ENCODE measurements around the gene MAST2.
"Not testable (repeated sequence)": the region's sequence is repeated elsewhere in the genome, so short reads cannot be mapped to it uniquely, and the experiment has no call there.

MAST2 gene

DNA sequence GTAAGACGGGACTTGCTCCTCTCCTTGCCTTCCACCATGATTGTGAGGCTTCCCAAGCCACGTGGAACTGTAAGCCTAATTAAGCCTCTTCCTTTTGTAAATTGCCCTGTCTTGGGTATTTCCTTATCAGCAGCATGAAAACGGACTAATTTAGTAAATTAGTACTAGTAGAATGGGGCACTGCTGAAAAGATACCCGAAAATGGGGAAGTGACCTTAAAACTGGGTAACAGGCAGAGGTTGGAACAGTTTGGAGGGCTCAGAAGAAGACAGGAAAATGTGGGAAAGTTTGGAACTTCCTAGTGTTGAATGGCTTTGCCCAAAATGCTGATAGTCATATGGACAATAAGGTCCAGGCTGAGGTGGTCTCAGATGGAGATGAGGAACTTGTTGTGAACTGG, 253.8 kb downstream of the MAST2 start:
- not testable (repeated sequence) for DNase-seq (ENCODE audit: low read depth in 1 of 2, low spot score in 1 of 2)

DNA sequence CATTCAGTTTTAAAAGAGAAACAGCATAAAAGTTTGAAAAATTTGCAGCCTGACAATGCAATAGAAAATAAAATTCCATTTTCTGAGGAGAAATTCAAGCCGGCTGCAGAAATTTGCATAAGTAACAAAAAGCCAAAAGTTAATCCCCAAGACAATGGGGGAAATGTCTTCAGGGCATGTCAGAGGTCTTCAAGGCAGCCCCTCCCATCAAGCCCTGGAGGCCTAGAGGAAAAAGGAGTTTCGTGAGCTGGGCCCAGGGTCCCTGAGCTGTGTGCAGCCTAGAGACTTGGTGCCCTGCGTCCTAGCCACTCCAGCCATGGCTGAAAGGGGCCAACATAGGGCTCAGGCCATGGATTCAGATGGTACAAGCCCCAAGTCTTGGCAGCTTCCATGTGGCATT, 254.4 kb downstream of the MAST2 start:
- DNase-seq (ENCODE audit: low read depth in 1 of 2, low spot score in 1 of 2), result no peak

DNA sequence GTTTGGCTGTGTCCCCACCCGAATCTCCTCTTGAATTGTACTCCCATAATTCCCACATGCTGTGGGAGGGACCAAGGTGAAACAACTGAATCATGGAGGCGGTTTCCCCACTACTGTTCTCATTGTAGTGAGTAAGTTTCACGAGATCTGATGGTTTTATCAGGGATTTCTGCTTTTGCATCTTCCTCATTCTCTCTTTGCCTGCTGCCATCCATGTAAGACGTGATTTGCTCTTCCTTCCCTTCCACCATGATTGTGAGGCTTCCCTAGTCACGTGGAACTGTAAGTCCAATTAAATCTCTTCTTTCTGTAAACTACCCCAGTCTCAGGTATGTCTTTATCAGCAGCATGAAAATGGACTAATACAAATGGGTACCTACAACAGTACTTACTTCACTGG, 255.5 kb downstream of the MAST2 start:
- no peak for DNase-seq (ENCODE audit: low read depth in 1 of 2, low spot score in 1 of 2)

DNA sequence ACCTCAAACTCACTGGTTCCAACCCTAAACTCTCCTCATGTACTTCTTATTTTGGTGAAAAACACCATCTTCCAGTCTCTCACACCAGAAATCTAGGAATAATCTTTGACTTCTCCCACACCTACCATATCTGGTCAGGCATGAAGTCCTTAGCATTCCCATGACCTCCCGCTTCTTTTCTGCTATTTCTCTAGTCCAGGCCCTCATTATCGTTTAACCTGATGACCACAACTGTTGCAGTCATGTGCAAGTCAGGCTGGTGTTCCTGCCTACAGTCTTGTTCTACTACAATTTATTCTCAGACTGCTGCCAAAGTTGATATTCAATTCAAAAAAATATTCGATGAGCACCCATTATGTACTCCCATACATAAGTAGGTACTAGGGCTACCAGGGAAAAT, 257.7 kb downstream of the MAST2 start:
- no peak for DNase-seq (ENCODE audit: low read depth in 1 of 2, low spot score in 1 of 2)

DNA sequence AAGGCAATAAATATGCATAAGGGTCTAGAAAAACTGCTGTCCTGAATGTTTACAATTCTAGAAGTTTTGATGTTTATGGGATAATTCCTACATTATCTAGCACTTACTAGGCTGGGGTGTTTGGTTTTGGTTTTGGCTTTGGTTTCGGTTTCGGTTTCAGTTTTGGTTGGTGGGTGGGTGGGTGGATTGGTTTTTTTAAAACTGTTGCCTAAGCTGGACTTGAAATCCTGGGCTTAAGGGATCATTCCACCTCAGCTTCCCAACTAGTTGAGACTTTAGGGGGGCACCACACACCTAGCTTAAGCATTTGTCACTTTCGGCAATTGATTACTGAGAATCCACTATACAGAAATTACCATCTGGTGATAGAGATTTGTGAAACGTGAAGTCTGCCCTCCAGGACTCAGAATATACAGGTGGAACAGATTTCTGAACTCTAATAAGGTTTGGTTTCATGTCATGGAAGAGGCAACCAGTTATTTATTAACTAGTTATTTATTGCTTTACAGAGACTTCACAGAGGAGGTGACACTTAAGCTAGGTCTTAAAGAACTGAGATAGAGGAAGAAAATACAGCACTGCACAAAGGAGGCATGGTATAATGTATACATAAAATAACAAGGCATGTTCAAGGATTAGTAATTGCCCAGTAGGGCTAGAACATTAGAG, 259.4 kb downstream of the MAST2 start:
- DNase-seq (ENCODE audit: low read depth in 1 of 2, low spot score in 1 of 2), result peak; percentile 2 to 39

DNA sequence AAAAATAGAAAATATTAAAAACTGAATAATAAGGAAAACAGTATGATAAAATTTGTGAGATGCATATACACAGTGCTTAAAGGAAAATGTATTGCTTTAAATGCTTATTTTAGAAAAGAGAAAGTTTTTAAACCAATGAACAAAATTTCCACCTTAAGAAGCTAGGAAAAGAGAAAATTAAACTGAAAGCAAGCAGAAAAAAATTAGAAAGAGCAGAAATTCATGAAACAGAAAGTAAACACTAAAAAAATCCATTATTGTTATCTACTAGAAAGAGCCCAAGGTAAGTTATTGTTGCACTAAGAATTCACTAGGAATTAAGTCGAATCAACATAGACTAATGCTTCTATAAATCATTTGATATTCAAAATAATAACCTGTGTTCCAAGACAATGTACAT, 261.3 kb downstream of the MAST2 start:
- DNase-seq (ENCODE audit: low read depth in 1 of 2, low spot score in 1 of 2), result no peak

DNA sequence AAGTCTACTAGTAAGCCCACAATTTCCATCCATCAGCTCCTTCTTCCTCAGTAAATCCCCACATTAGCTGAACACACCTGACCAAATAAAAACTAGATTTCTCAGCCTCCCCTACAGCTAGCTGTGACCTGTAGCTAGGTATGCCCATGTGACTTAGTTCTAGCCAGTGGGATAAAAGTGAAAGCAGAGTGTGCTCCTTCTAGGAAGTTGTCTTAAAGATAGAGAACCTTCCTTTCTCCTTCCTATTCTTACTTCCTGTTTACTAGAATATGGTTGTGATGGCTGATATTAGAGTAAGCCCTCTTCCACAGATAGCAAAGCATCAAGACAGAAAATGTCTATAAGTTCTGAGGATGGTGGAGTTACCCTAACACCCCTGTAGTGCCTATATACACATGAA, 262.0 kb downstream of the MAST2 start:
- DNase-seq (ENCODE audit: low read depth in 1 of 2, low spot score in 1 of 2), result no peak

DNA sequence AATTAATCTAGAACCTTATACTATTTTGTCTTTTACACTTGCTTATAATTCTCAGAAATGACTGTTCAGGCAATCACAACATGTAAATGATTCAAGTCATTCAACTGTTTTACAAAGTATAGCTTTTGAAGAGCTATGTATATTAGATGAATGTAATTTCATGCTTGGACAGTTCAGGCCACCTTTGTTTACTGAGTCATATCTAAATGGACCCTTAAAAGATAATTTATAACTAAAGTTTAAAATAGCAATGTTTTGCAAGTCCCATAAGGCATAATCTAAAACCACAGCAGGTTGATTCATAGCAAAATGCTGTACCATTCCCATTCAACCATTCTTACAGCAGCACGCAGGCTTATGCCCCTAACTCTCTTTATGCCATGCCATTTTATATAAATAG, 264.2 kb downstream of the MAST2 start:
- no peak for DNase-seq (ENCODE audit: low read depth in 1 of 2, low spot score in 1 of 2)

DNA sequence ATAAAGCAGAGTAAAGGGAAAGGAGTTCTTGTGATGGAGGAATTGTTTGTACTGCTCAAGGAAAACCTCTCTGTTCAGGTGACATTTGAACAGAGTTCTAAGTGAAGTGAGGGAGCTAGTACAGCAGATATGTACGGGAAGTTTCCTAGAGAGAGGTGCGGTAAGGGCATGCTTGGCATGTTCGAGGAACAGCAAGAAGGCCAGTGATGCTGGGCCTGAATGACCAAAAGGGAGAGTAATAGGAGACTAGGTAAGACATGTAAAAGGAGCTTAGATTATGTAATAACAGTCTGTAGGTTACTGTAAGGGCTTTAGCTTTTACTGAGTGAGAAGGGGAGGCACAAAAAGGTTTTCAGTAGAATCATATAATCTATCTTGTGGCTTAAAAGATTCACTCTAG, 265.1 kb downstream of the MAST2 start:
- DNase-seq (ENCODE audit: low read depth in 1 of 2, low spot score in 1 of 2), result no peak

DNA sequence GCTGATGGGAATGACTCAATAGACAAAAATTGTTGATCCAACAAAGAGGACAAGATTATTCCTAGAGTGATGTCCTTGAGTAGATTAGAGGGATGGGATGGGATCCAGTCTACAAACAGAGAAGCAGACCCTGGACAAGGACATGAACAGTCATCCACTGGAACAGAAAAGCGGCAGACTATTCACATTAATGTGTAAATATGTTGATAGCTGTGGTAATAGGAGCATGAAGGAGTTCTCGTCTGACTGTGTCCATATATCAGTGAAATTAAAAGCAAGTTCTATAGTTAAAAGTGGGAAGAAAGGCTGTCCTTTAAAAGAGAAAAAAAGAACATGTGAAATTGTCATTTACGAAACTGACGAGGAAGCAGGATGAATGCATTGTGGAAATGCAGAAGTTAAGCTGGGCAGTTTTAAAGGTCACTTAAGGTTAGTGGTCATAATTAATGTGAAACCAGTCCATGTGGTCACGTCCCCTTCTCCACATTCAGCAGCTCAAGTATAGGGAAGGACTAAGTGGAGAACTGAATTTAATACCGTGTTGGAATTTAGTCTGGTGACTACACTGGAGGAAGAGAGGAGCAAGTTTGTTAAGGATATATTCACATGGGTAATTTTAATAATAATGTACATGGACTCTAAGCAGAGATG, 266.9 kb downstream of the MAST2 start:
- DNase-seq (ENCODE audit: low read depth in 1 of 2, low spot score in 1 of 2), result no peak

DNA sequence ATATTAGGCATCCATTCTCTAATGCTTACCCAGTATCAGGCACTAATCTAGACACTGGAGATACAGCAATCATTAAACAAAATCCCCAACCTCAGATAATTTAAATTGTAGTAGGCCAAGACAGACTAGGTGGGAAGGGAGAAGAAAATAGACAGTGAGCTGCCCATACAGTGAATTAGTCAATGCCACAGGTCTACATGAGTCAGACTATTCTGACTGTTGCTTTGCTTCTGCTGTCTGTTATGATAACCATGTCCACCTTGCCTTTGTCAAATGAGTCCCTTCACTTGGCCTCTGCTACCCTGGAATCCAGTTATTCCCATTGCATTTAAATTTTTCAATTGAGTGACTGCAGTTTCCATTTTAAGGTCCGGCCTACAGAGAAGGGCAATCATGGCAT, 269.6 kb downstream of the MAST2 start:
- DNase-seq (ENCODE audit: low read depth in 1 of 2, low spot score in 1 of 2), result no peak

DNA sequence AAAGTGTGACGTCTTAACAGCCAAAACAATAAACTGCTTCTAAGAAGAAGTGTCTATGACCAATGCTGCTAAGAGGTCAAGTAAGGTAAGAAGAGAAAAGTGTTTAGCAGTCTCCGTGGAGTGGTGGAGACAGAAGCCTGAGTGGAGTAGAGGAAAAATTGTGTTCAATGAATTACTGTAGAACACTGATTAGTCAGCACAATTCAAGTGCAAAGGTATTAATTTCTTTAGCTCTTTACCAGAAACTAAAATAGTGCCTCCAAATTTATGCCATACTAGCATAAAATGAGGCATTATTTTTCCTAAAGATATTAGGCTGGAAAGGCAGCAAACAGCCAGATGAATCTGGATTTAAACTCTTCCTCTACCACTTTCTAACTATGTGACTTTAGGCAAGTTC, 272.9 kb downstream of the MAST2 start:
- DNase-seq (ENCODE audit: low read depth in 1 of 2, low spot score in 1 of 2), result no peak

DNA sequence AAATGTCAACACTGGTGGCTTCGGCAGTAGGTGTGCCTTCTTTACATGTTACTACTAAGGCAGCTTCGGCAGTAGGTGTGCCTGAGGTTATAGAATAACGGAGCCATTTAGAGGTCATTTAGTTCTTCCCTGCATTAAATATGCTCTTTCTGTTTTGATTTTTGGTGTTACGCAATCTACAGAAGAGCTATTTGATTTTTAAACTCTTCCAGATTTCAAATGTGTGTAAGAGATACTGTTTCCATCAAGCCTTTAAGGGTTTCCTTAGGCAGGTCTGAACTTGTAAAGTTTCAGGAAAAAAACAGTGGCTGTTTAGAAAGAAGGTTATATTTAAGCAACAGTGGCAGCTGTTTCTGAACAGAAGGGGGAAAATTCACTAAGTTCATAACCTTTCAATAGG, 274.2 kb downstream of the MAST2 start:
- no peak for DNase-seq (ENCODE audit: low read depth in 1 of 2, low spot score in 1 of 2)

DNA sequence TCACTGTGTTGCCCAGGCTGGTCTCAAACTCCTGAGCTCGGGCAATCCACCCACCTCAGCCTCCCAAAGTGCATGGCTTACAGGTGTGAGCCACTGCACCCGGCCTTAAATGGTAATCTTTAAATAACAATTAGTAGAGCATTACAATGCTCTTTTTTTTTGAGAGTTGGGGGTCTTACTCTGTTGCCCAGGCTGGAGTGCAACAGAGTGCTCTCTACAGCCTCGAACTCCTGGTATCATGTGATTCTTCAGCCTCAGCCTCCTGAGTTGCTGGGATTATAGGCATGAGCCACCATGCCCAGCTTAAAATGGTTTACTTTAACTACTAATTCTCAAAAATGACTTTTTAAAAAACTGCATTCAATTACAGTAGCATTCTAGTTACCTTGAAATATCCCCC, 276.8 kb downstream of the MAST2 start:
- DNase-seq (ENCODE audit: low read depth in 1 of 2, low spot score in 1 of 2), result no peak

DNA sequence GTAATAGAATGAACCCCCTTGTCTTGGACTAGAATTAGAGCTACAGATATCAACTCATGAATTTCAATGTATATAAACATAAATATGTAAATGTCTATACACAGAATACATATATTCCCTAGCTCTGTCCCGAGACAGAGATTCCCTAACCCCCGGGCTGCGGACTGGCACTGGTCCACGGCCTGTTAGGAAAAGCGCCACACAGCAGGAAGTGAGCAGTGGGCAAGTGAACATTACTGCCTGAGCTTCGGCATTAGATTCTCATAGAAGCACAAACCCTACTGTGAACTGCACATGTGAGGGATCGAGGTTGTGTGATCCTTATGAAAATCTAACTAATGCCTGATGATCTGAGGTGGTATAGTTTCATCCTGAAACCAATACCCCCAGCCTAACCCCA, 277.8 kb downstream of the MAST2 start:
- no peak for DNase-seq (ENCODE audit: low read depth in 1 of 2, low spot score in 1 of 2)

DNA sequence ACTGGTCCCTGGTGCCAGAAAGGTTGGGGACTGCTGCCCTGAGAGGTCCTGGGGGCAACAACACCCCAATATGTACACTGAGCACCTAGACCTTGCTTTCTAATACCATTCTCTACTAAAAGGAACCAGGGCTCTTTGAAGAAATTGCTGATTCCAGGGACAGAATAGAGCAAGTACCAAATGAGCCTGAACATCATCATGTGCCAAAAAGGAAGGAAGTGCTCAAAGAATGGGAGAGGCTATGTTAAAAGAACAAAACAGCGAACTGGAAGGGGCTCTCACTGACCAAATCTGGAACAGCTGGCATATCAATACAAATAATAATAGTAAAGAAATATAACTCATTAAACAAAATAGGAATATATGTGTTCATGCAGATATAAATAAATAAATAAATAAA, 278.2 kb downstream of the MAST2 start:
- DNase-seq (ENCODE audit: low read depth in 1 of 2, low spot score in 1 of 2), result no peak

DNA sequence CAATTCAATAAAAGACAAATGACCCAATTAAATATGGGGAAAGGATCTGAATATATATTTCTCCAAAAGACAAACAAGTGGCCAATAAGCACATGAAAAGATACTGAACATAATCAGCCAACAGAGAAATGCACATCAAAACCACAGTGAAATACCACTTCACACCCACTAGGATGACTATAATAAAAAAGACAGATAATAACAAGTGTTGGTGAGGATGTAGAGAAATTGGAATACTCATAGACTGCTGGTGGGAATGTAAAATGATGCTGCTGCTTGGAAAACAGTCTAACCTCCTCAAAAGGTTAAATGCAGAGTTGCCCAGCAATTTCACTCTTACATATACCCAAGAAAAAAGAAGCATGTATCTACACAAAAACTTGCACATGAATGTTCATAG, 280.2 kb downstream of the MAST2 start:
- no peak for DNase-seq (ENCODE audit: low read depth in 1 of 2, low spot score in 1 of 2)

DNA sequence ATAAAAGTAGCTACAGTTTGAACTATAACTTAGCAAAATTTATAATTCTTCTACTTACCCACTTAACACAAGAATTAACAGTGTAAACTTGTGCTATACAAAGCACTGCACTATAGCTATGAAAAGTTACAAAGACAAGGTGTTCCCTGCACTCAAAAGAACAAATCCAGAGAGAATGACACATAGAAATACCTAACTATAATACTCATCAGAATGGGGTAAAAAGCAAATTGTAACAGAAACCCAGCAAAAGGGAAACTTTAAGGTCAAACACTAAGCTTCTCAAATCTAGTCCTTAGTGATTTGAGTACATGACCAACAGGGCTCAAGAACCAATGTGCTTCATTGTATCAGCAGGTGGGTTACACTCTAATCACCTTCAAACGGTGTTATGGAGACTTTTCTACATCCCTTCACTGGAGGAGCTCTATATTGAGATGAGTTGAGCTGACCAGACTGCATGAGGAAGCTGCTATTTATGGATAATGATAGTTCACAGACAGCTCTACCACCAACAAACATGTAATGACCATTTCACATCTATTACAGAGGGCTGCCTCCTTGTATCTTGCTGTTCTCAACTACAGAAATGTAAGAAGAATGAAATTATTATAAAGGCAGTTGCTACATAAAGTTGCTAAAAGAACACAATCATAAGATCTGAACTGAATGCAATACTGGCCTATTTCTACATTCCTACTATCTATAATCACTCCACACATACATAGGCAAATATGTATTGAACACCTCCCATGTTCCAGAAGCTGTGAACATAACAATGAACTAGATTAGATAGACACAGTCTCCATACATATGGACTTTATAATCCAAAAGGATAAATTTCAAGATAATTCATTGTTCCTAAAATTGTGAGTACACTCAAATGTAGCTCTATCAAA, 281.4 kb downstream of the MAST2 start:
- DNase-seq (ENCODE audit: low read depth in 1 of 2, low spot score in 1 of 2), result no peak

Data from activated CD4-positive, alpha-beta T cell treated with anti-CD3 and anti-CD28 coated beads, Interleukin-2, amount 50 U/mL, for 24 hours (primary cell).